ENCODE data around the gene CORIN. TPM values are rescaled to one million over a fixed set of nuclear protein-coding genes. Genes with fewer than 3 reads are reported as not detected.

CORIN gene
- polyA plus RNA-seq, 1 donor from 2014 or later, result 0.25 TPM

DNA sequence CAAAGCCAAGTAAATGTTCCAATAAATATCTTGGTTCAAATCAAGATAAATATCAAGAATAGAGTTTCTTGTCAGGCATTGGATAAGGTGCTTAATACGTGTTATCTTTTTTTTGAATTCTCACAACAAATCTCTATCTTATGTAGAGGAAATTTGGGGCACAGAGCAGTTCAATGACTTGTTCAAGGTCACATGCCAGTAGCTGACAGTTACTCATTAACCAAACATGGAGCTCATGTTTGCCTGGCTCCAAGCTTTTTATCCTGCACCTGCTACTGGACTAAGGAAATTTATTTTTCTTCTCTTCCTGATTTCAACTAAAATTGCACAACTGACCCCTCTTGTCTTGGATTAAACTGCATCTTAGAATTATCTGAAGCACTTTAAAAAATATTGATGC, 276.5 kb downstream of the CORIN start:
- Histone ChIP-seq H3K9me3 (ENCODE audit: low read length) (no peaks in the 10 kb centered on the region), H2AFZ (ENCODE audit: low read depth, low read length) (no peak overlapping the region), H3K9me2 (ENCODE audit: insufficient read depth, low read length) (no peaks in the 10 kb centered on the region), H3K4me3 (ENCODE audit: low read length) (no peak overlapping the region), H3K9ac (ENCODE audit: low read length) (no peak overlapping the region), H3F3A (ENCODE audit: insufficient read depth, low read length, poor library complexity, severe bottlenecking) (no peaks in the 10 kb centered on the region), H4K20me1 (ENCODE audit: insufficient read depth) (no peaks in the 10 kb centered on the region), H3K4me2 (ENCODE audit: low read length) (no peak overlapping the region), H3K79me2 (replicated peaks; ENCODE audit: insufficient read depth, low read length) (no peaks in the 10 kb centered on the region), H3K36me3 (ENCODE audit: insufficient read depth, low read length) (no peaks in the 10 kb centered on the region), H3K27me3 (ENCODE audit: insufficient read depth, low read depth, low read length) (no peaks in the 10 kb centered on the region), H3K27ac (ENCODE audit: low read length) (no peak overlapping the region)
- TF ChIP-seq SMC3 (conservative IDR thresholded peaks at IDR 0.05; ENCODE audit: poor library complexity) (no peak), EP300 (conservative IDR thresholded peaks at IDR 0.05; ENCODE audit: poor library complexity, severe bottlenecking) (no peak), MXI1 (conservative IDR thresholded peaks at IDR 0.05; ENCODE audit: poor library complexity, severe bottlenecking) (no peak), EZH2 (IDR thresholded peaks at IDR 0.05; ENCODE audit: borderline replicate concordance, insufficient read depth, low read length, poor library complexity, severe bottlenecking) (no peak), POLR2AphosphoS5 (IDR thresholded peaks at IDR 0.05) (no peak), RAD21 (conservative IDR thresholded peaks at IDR 0.05) (no peak), TAF1 (IDR thresholded peaks at IDR 0.05; ENCODE audit: low read depth) (no peak)
- TF ChIP-seq, protein P1, sequence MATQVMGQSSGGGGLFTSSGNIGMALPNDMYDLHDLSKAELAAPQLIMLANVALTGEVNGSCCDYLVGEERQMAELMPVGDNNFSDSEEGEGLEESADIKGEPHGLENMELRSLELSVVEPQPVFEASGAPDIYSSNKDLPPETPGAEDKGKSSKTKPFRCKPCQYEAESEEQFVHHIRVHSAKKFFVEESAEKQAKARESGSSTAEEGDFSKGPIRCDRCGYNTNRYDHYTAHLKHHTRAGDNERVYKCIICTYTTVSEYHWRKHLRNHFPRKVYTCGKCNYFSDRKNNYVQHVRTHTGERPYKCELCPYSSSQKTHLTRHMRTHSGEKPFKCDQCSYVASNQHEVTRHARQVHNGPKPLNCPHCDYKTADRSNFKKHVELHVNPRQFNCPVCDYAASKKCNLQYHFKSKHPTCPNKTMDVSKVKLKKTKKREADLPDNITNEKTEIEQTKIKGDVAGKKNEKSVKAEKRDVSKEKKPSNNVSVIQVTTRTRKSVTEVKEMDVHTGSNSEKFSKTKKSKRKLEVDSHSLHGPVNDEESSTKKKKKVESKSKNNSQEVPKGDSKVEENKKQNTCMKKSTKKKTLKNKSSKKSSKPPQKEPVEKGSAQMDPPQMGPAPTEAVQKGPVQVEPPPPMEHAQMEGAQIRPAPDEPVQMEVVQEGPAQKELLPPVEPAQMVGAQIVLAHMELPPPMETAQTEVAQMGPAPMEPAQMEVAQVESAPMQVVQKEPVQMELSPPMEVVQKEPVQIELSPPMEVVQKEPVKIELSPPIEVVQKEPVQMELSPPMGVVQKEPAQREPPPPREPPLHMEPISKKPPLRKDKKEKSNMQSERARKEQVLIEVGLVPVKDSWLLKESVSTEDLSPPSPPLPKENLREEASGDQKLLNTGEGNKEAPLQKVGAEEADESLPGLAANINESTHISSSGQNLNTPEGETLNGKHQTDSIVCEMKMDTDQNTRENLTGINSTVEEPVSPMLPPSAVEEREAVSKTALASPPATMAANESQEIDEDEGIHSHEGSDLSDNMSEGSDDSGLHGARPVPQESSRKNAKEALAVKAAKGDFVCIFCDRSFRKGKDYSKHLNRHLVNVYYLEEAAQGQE (IDR thresholded peaks at IDR 0.05; ENCODE audit: borderline replicate concordance), result no peak
- TF ChIP-seq, protein P2, sequence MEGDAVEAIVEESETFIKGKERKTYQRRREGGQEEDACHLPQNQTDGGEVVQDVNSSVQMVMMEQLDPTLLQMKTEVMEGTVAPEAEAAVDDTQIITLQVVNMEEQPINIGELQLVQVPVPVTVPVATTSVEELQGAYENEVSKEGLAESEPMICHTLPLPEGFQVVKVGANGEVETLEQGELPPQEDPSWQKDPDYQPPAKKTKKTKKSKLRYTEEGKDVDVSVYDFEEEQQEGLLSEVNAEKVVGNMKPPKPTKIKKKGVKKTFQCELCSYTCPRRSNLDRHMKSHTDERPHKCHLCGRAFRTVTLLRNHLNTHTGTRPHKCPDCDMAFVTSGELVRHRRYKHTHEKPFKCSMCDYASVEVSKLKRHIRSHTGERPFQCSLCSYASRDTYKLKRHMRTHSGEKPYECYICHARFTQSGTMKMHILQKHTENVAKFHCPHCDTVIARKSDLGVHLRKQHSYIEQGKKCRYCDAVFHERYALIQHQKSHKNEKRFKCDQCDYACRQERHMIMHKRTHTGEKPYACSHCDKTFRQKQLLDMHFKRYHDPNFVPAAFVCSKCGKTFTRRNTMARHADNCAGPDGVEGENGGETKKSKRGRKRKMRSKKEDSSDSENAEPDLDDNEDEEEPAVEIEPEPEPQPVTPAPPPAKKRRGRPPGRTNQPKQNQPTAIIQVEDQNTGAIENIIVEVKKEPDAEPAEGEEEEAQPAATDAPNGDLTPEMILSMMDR (IDR thresholded peaks at IDR 0.05; ENCODE audit: poor library complexity, severe bottlenecking), result no peak

GRCh38 chr4:47560682-47561081, 277.2 kb downstream of the CORIN start:
- Histone ChIP-seq H3K4me3 (ENCODE audit: low read length) (no peak overlapping the region), H3K36me3 (ENCODE audit: insufficient read depth, low read length) (no peaks in the 10 kb centered on the region), H3K27me3 (ENCODE audit: insufficient read depth, low read depth, low read length) (no peaks in the 10 kb centered on the region), H3K9me3 (ENCODE audit: low read length) (no peaks in the 10 kb centered on the region), H3K4me2 (ENCODE audit: low read length) (no peak overlapping the region), H3K27ac (ENCODE audit: low read length) (no peak overlapping the region), H2AFZ (ENCODE audit: low read depth, low read length) (no peak overlapping the region), H4K20me1 (ENCODE audit: insufficient read depth) (no peaks in the 10 kb centered on the region), H3K9me2 (ENCODE audit: insufficient read depth, low read length) (no peaks in the 10 kb centered on the region), H3K79me2 (replicated peaks; ENCODE audit: insufficient read depth, low read length) (no peaks in the 10 kb centered on the region), H3K9ac (ENCODE audit: low read length) (no peak overlapping the region), H3F3A (ENCODE audit: insufficient read depth, low read length, poor library complexity, severe bottlenecking) (no peaks in the 10 kb centered on the region)
- TF ChIP-seq, protein P2 (IDR thresholded peaks at IDR 0.05; ENCODE audit: poor library complexity, severe bottlenecking), result no peak
- no peak for TF ChIP-seq MXI1 (conservative IDR thresholded peaks at IDR 0.05; ENCODE audit: poor library complexity, severe bottlenecking)
